Vagina (tissue), 2 donors: Measurements from ENCODE around the gene TMOD3.

Experiments
- POLR2A ChIP-seq, 2 donors: fragments of 450-650 bp; IDR thresholded peaks; one replicate each; pipeline ENCODE4 v1.6.1; 2017; ENCODE audit warnings: antibody characterized with exemption in 2 of 2, mild to moderate bottlenecking in 2 of 2, moderate library complexity in 2 of 2
- TF ChIP-seq, protein P1 (sequence below), 3 experiments: fragments of 450-650 bp in 2 of 3; fragments of 200-600 bp in 1 of 3; sonication (generic) in 1 of 3; IDR thresholded peaks; one replicate each; pipeline ENCODE4 v1.5.1; 2017 to 2019; ENCODE audit warnings: antibody characterized with exemption in 3 of 3, mild to moderate bottlenecking in 2 of 3, moderate library complexity in 2 of 3

DNA sequence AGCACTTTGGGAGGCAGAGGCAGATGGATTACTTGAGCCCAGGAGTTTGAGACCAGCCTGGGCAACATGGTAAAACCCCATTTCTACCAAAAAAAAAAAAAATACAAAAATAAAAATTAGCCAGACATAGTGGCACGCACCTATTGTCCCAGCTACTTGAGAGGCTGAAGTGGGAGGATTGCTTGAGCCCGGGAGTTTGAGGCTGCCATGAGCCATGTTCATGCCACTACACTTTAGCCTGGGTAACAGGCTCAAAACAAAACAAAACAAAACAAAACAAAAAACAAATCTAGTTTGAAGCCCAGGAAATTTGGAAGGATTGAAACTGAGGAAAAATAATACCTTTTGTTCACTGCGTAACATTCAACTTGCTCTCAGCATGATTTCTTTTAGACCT is 16.6 kb downstream of the TMOD3 start:
- TF ChIP-seq POLR2A (IDR thresholded peaks at IDR 0.05), result no peak
- TF ChIP-seq, protein P1, sequence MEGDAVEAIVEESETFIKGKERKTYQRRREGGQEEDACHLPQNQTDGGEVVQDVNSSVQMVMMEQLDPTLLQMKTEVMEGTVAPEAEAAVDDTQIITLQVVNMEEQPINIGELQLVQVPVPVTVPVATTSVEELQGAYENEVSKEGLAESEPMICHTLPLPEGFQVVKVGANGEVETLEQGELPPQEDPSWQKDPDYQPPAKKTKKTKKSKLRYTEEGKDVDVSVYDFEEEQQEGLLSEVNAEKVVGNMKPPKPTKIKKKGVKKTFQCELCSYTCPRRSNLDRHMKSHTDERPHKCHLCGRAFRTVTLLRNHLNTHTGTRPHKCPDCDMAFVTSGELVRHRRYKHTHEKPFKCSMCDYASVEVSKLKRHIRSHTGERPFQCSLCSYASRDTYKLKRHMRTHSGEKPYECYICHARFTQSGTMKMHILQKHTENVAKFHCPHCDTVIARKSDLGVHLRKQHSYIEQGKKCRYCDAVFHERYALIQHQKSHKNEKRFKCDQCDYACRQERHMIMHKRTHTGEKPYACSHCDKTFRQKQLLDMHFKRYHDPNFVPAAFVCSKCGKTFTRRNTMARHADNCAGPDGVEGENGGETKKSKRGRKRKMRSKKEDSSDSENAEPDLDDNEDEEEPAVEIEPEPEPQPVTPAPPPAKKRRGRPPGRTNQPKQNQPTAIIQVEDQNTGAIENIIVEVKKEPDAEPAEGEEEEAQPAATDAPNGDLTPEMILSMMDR (IDR thresholded peaks at IDR 0.05), result no peak
